Measurements from ENCODE around the gene ADGB.

ADGB gene

GRCh38 chr6:146635165-146635564 lies 36.4 kb downstream of the ADGB start:
- no peak for DNase-seq

GRCh38 chr6:146636481-146636880 lies 37.7 kb downstream of the ADGB start:
- no peak for DNase-seq

GRCh38 chr6:146642921-146643320 lies 44.1 kb downstream of the ADGB start:
- no peak for DNase-seq

GRCh38 chr6:146650799-146651481 lies 52.2 kb downstream of the ADGB start:
- no peak for DNase-seq

- DNase-seq = no peak
Observed at GRCh38 chr6:146651482-146651863, 52.7 kb downstream of the ADGB start.

GRCh38 chr6:146657432-146657831 lies 58.7 kb downstream of the ADGB start:
- no peak for DNase-seq

GRCh38 chr6:146664871-146665360 lies 66.1 kb downstream of the ADGB start:
- DNase-seq = no peak

GRCh38 chr6:146666909-146667308 lies 68.1 kb downstream of the ADGB start:
- DNase-seq = no peak

- DNase-seq = no peak
Observed at GRCh38 chr6:146670161-146670560, 71.4 kb downstream of the ADGB start.

GRCh38 chr6:146673069-146673468 lies 74.3 kb downstream of the ADGB start:
- DNase-seq = no peak

- no peak for DNase-seq
Observed at GRCh38 chr6:146679386-146679785, 80.6 kb downstream of the ADGB start.

GRCh38 chr6:146682919-146683318 lies 84.1 kb downstream of the ADGB start:
- no peak for DNase-seq

GRCh38 chr6:146689806-146690205 lies 91.0 kb downstream of the ADGB start:
- no peak for DNase-seq

GRCh38 chr6:146693342-146693741 lies 94.6 kb downstream of the ADGB start:
- no peak for DNase-seq

- DNase-seq = no peak
Observed at GRCh38 chr6:146697921-146698320, 99.1 kb downstream of the ADGB start.

- DNase-seq = peak; percentile 12
Observed at GRCh38 chr6:146700078-146700686, 101.4 kb downstream of the ADGB start.

GRCh38 chr6:146701632-146702031 lies 102.9 kb downstream of the ADGB start:
- DNase-seq = no peak

- DNase-seq = no peak
Observed at GRCh38 chr6:146709036-146709622, 110.4 kb downstream of the ADGB start.

- no peak for DNase-seq
Observed at GRCh38 chr6:146719387-146719786, 120.6 kb downstream of the ADGB start.

- no peak for DNase-seq
Observed at GRCh38 chr6:146739696-146740095, 140.9 kb downstream of the ADGB start.

GRCh38 chr6:146741609-146742008 lies 142.8 kb downstream of the ADGB start:
- DNase-seq = no peak

- no peak for DNase-seq
Observed at GRCh38 chr6:146753306-146753705, 154.5 kb downstream of the ADGB start.

GRCh38 chr6:146767632-146768031 lies 168.9 kb downstream of the ADGB start:
- no peak for DNase-seq

- no peak for DNase-seq
Observed at GRCh38 chr6:146768722-146769121, 169.9 kb downstream of the ADGB start.

Data from DMS79 treated with DMSO at 0.1 percent for 48 hours (cell line).